ENCODE measurements around the gene SPTBN1.

DNA sequence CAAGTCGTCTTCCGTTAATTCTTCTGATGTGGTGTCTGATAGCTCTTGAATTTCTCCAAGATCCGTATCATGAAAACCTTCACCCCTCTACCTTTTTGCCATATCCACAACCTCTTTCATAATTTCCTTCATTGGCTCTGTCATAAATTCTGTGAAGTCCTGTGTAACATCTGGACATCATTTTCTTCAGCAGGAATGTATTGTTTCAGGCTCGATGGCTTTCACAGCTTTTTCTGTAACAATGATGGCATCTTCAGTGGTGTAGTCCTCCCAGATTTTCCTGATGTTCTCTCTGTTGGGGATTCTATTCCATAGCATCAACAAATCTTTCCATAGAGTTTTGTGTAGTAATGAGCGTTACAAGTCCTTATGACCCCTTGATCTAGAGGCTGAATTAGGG is 153.1 kb downstream of the SPTBN1 start:
- TF ChIP-seq EZH2 (IDR thresholded peaks at IDR 0.05) (no peak), POLR2AphosphoS5 (IDR thresholded peaks at IDR 0.05; ENCODE audit: borderline replicate concordance, low read depth, low read length) (no peak), FOXP2 (optimal IDR thresholded peaks at IDR 0.05; ENCODE audit: control extremely low read depth, extremely low read length, insufficient read depth) (no peak)
